Measurements from ENCODE around the gene ESAM. TPM values are rescaled to one million over a fixed set of nuclear protein-coding genes. Genes with fewer than 3 reads are reported as not detected.

The ESAM gene
- 0.25 TPM for polyA plus RNA-seq (2013, experiment 1 of 2)
- polyA plus RNA-seq (2013, experiment 2 of 2) = 0.44 TPM

GRCh38 chr11:124762105-124762623 is at the start of gene ESAM:
TSS of gene ESAM (minus strand) at chr11:124762290. CDS start at chr11:124762154, 136 bp downstream.
- Histone ChIP-seq H3K27me3 (ENCODE audit: insufficient read depth, low read length) (peaks cover 60% of the 10 kb centered on the region), H3K36me3 (ENCODE audit: insufficient read depth, low read length) (peaks cover 31% of the 10 kb centered on the region), H3K9ac (ENCODE audit: low read depth, low read length) (peak within 1 kb of the TSS; percentile 32; the same call in 1 of the 2 replicates), H3K9me3 (ENCODE audit: insufficient read depth, low read depth, low read length) (no peaks in the 10 kb centered on the region; the same call in 1 of the 2 replicates), H3K27ac (ENCODE audit: low read depth, low read length) (no peak within 1 kb of the TSS), H3K4me3 (ENCODE audit: low read length) (peak within 1 kb of the TSS; percentile 60), H3K4me1 (ENCODE audit: insufficient read depth, low read length) (peaks cover 19% of the 10 kb centered on the region)
- WGBS = under 1% methylated on average over 55 of the region's 55 CpGs

- 85% methylated on average over 8 of the region's 10 CpGs for whole genome bisulfite sequencing
- no peaks in the 10 kb centered on the region for H3K36me3 ChIP-seq (ENCODE audit: insufficient read depth, low read length)
- no peaks in the 10 kb centered on the region for H3K4me1 ChIP-seq (ENCODE audit: insufficient read depth, low read length)
- no peak overlapping the region for H3K4me3 ChIP-seq (ENCODE audit: low read length)
- H3K9me3 ChIP-seq (ENCODE audit: insufficient read depth, low read depth, low read length) = no peaks in the 10 kb centered on the region
- no peaks in the 10 kb centered on the region for H3K27me3 ChIP-seq (ENCODE audit: insufficient read depth, low read length)
- H3K27ac ChIP-seq (ENCODE audit: low read depth, low read length) = no peak overlapping the region
- H3K9ac ChIP-seq (ENCODE audit: low read depth, low read length) = no peak overlapping the region
Measured at GRCh38 chr11:124811399-124812125, 49.5 kb upstream of the ESAM start.

GRCh38 chr11:124807660-124808270 is 45.7 kb upstream of the ESAM start:
- no peaks in the 10 kb centered on the region for H3K9me3 ChIP-seq (ENCODE audit: insufficient read depth, low read depth, low read length)
- no peak overlapping the region for H3K27ac ChIP-seq (ENCODE audit: low read depth, low read length)
- no peaks in the 10 kb centered on the region for H3K27me3 ChIP-seq (ENCODE audit: insufficient read depth, low read length)
- no peak overlapping the region for H3K9ac ChIP-seq (ENCODE audit: low read depth, low read length)
- 94% methylated on average over 6 of the region's 6 CpGs for WGBS
- H3K4me1 ChIP-seq (ENCODE audit: insufficient read depth, low read length) = no peaks in the 10 kb centered on the region
- no peaks in the 10 kb centered on the region for H3K36me3 ChIP-seq (ENCODE audit: insufficient read depth, low read length)
- no peak overlapping the region for H3K4me3 ChIP-seq (ENCODE audit: low read length)

- Histone ChIP-seq H3K27ac (ENCODE audit: low read depth, low read length) (no peak overlapping the region), H3K36me3 (ENCODE audit: insufficient read depth, low read length) (no peaks in the 10 kb centered on the region), H3K27me3 (ENCODE audit: insufficient read depth, low read length) (no peaks in the 10 kb centered on the region), H3K9ac (ENCODE audit: low read depth, low read length) (no peak overlapping the region), H3K4me3 (ENCODE audit: low read length) (no peak overlapping the region), H3K4me1 (ENCODE audit: insufficient read depth, low read length) (no peaks in the 10 kb centered on the region), H3K9me3 (ENCODE audit: insufficient read depth, low read depth, low read length) (no peaks in the 10 kb centered on the region)
- 92% methylated on average over 5 of the region's 5 CpGs for WGBS
Measured at GRCh38 chr11:124807201-124807600, 45.1 kb upstream of the ESAM start.

- Histone ChIP-seq H3K36me3 (ENCODE audit: insufficient read depth, low read length) (no peaks in the 10 kb centered on the region), H3K27me3 (ENCODE audit: insufficient read depth, low read length) (no peaks in the 10 kb centered on the region), H3K9me3 (ENCODE audit: insufficient read depth, low read depth, low read length) (no peaks in the 10 kb centered on the region), H3K27ac (ENCODE audit: low read depth, low read length) (no peak overlapping the region), H3K9ac (ENCODE audit: low read depth, low read length) (no peak overlapping the region), H3K4me3 (ENCODE audit: low read length) (no peak overlapping the region), H3K4me1 (ENCODE audit: insufficient read depth, low read length) (peaks cover 11% of the 10 kb centered on the region; the same call in 1 of the 2 replicates)
- 90% methylated on average over 3 of the region's 3 CpGs for WGBS
Measured at GRCh38 chr11:124804884-124805283, 42.8 kb upstream of the ESAM start.

GRCh38 chr11:124801636-124802312 is 39.7 kb upstream of the ESAM start:
- Histone ChIP-seq H3K9ac (ENCODE audit: low read depth, low read length) (no peak overlapping the region), H3K36me3 (ENCODE audit: insufficient read depth, low read length) (no peaks in the 10 kb centered on the region), H3K9me3 (ENCODE audit: insufficient read depth, low read depth, low read length) (no peaks in the 10 kb centered on the region), H3K4me1 (ENCODE audit: insufficient read depth, low read length) (peaks cover 25% of the 10 kb centered on the region), H3K27me3 (ENCODE audit: insufficient read depth, low read length) (no peaks in the 10 kb centered on the region), H3K27ac (ENCODE audit: low read depth, low read length) (no peak overlapping the region), H3K4me3 (ENCODE audit: low read length) (0 out of 2 replicates have a peak overlapping the region, but pooled peaks have one; percentile 68)
- 90% methylated on average over 8 of the region's 8 CpGs for WGBS

GRCh38 chr11:124801014-124801413 is 38.9 kb upstream of the ESAM start:
- Histone ChIP-seq H3K36me3 (ENCODE audit: insufficient read depth, low read length) (no peaks in the 10 kb centered on the region), H3K27me3 (ENCODE audit: insufficient read depth, low read length) (no peaks in the 10 kb centered on the region)
- 57% methylated on average over 8 of the region's 8 CpGs for WGBS

GRCh38 chr11:124800226-124800929 is 38.3 kb upstream of the ESAM start, which contains the start of gene MSANTD2:
TSS of gene MSANTD2 (minus strand) at chr11:124800406. CDS start at chr11:124800380, 26 bp downstream.
- no peaks in the 10 kb centered on the region for H3K36me3 ChIP-seq (ENCODE audit: insufficient read depth, low read length)
- H3K9me3 ChIP-seq (ENCODE audit: insufficient read depth, low read depth, low read length) = no peaks in the 10 kb centered on the region
- peak within 1 kb of the TSS; percentile 93 for H3K9ac ChIP-seq (ENCODE audit: low read depth, low read length)
- peak within 1 kb of the TSS; percentile 68 for H3K4me3 ChIP-seq (ENCODE audit: low read length)
- H3K27ac ChIP-seq (ENCODE audit: low read depth, low read length) = peak within 1 kb of the TSS; percentile 94
- H3K4me1 ChIP-seq (ENCODE audit: insufficient read depth, low read length) = peaks cover 25% of the 10 kb centered on the region
- H3K27me3 ChIP-seq (ENCODE audit: insufficient read depth, low read length) = no peaks in the 10 kb centered on the region
- under 1% methylated on average over 54 of the region's 62 CpGs for WGBS

More at GRCh38 chr11:124801014-124801413, 38.9 kb upstream of the ESAM start:
- no peaks in the 10 kb centered on the region for H3K9me3 ChIP-seq (ENCODE audit: insufficient read depth, low read depth, low read length)
- H3K27ac ChIP-seq (ENCODE audit: low read depth, low read length) = peak overlapping the region; percentile 94
- H3K9ac ChIP-seq (ENCODE audit: low read depth, low read length) = peak overlapping the region; percentile 93; the same call in 1 of the 2 replicates
- H3K4me3 ChIP-seq (ENCODE audit: low read length) = peak overlapping the region; percentile 68
- peaks cover 25% of the 10 kb centered on the region for H3K4me1 ChIP-seq (ENCODE audit: insufficient read depth, low read length)

GRCh38 chr11:124799348-124800225 is 37.5 kb upstream of the ESAM start:
- Histone ChIP-seq H3K27ac (ENCODE audit: low read depth, low read length) (peak overlapping the region; percentile 94), H3K36me3 (ENCODE audit: insufficient read depth, low read length) (no peaks in the 10 kb centered on the region), H3K4me3 (ENCODE audit: low read length) (peak overlapping the region; percentile 68), H3K9ac (ENCODE audit: low read depth, low read length) (peak overlapping the region; percentile 93), H3K4me1 (ENCODE audit: insufficient read depth, low read length) (peaks cover 25% of the 10 kb centered on the region), H3K9me3 (ENCODE audit: insufficient read depth, low read depth, low read length) (no peaks in the 10 kb centered on the region), H3K27me3 (ENCODE audit: insufficient read depth, low read length) (no peaks in the 10 kb centered on the region)
- WGBS = under 1% methylated on average over 83 of the region's 83 CpGs

- H3K9ac ChIP-seq (ENCODE audit: low read depth, low read length) = peak overlapping the region; percentile 93
- 2% methylated on average over 8 of the region's 8 CpGs for WGBS
- H3K27ac ChIP-seq (ENCODE audit: low read depth, low read length) = peak overlapping the region; percentile 94
- H3K4me1 ChIP-seq (ENCODE audit: insufficient read depth, low read length) = peaks cover 29% of the 10 kb centered on the region
- no peaks in the 10 kb centered on the region for H3K27me3 ChIP-seq (ENCODE audit: insufficient read depth, low read length)
- H3K36me3 ChIP-seq (ENCODE audit: insufficient read depth, low read length) = no peaks in the 10 kb centered on the region
- peak overlapping the region; percentile 68 for H3K4me3 ChIP-seq (ENCODE audit: low read length)
- H3K9me3 ChIP-seq (ENCODE audit: insufficient read depth, low read depth, low read length) = no peaks in the 10 kb centered on the region
Measured at GRCh38 chr11:124798991-124799347, 36.9 kb upstream of the ESAM start.

All from HUES64 (cell line).